HG02943 (cell line): Measurements from ENCODE around the gene CWC15.
"Not testable (repeated sequence)": the region's sequence is repeated elsewhere in the genome, so short reads cannot be mapped to it uniquely, and the experiment has no call there.

Experiments
- ATAC-seq: cut with Tn5 transposase; IDR thresholded peaks from one replicate; pipeline ENCODE4 v1.9.1; 2021; ENCODE audit warnings: mild to moderate bottlenecking, low read depth, moderate library complexity; ENCODE audit not compliant: unreplicated experiment

CWC15 gene

GRCh38 chr11:94956963-94957362, 16.4 kb downstream of the CWC15 start:
- ATAC-seq = no peak

GRCh38 chr11:94954753-94955152, 18.6 kb downstream of the CWC15 start:
- no peak for ATAC-seq

- no peak for ATAC-seq
Observed at GRCh38 chr11:94948070-94948617, 25.2 kb downstream of the CWC15 start.

DNA sequence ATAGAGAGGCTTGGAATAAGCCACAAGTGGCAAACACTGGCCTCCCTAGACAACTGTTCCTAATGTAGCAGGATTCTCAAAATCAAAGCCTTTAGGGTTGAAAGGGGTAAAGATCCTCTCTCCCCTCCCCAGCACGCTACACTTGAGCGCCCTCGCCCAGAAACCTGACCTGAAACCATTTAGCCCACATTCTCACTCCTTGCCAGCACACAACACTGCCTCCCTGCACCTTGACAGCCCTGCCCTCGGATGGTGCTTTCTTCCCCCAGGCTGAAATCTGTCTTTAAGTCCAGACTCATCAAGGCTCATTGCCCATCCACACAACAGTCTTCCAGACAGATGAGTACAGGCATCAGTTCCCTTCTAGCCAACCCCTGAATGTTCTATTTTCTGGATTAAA, 26.5 kb downstream of the CWC15 start:
- no peak for ATAC-seq

DNA sequence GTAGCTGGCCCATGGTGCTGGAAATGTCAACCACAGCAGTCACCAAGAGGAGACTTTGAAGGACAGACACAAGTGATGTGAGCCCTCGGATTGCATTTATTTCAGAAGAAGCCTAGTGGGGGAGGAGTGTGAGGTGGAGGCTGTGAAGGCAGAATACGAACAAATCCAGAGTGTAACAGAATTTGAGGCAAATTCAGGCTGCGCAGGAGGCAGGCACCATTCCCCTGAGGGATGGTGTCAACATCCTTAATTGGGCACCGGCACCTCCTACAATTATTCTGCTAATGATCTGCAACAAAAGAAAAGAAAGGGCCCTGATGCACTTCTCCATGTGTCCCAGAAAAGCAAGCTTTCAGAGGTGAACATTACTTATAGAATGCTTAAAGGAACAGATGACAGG, 32.2 kb downstream of the CWC15 start:
- ATAC-seq = no peak

DNA sequence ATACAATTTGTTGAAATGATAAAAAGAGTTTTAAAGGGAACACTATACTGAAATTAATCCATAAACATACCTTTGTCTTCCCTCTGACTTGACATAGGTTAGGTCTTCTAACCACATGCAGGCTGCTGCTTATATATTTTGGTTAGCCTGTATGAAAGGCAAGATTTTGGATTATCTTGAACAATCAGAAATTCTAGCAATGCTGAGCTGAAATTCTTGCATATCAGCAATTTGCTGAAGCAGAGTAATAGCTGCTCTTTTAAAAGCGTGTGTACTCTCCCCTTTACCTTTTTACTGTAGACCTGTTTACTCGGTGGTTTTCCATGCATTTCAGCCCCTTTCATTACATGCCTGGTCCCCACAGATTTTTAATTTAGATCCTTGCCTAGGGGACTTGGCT, 34.0 kb downstream of the CWC15 start:
- ATAC-seq = no peak

DNA sequence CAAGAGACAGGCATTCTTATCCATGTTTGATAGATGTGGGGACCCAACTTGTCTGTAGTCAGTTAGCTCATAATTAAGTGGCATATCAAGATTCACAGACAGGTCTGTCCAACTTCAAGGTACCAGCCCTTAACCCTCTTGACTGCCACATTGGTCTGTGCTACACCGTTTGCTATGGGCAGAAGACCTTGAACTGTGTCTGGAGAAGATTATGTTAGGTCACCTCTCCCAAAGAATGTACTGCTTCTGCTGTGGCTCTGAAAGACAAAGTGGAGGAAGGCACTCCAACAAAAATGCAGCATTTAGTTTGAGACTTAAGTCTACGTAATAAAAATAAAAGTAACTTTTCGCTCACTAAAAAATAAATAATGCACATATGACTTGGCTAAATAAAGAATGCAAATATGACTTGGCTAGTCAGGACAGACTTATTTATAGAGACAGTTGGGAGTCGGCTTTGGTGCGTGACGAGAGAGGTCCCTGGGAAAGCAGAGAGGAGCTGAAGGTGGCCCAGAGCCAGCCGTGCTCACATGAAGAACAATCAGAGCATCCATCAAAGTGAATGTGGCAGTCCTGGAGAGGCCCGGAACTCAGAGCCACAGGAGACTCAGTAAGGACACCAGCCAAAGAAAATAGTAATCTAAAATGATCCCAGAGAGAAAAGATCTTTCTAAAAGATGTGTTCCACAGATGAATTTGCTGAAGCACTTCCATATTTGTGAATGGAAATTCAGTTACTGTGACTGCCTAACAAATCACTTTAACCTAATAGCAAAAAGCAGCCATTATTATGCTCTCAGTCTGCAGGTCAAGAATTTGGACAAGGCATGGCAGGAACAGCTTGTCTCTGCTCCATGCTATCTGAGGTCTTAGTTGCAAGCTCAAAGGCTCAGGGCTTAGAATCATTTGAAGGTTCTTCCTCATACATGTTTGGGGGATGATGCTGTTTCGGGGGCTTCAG, 35.0 kb downstream of the CWC15 start:
- no peak for ATAC-seq

DNA sequence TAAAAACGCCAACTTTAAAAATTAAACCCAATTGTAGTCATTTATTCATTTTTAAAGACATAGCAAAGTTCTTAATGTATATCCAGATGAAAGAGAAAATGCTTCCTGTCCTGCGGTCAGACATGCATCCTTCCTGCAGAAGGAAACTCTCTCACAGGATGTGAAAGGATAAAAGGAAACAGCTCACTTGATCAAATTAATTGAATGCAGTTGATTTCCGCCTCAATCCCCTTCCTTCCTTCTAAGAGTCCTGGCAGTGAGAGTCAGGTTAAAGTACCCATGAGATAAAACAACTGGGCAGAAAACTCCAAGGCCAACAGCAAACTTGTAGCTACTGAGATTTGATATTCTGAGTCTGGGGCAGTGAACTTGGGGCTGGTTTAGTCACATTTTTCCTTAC, 38.5 kb downstream of the CWC15 start:
- no peak for ATAC-seq

- ATAC-seq = no peak
Observed at GRCh38 chr11:94934362-94934761, 39.0 kb downstream of the CWC15 start.

DNA sequence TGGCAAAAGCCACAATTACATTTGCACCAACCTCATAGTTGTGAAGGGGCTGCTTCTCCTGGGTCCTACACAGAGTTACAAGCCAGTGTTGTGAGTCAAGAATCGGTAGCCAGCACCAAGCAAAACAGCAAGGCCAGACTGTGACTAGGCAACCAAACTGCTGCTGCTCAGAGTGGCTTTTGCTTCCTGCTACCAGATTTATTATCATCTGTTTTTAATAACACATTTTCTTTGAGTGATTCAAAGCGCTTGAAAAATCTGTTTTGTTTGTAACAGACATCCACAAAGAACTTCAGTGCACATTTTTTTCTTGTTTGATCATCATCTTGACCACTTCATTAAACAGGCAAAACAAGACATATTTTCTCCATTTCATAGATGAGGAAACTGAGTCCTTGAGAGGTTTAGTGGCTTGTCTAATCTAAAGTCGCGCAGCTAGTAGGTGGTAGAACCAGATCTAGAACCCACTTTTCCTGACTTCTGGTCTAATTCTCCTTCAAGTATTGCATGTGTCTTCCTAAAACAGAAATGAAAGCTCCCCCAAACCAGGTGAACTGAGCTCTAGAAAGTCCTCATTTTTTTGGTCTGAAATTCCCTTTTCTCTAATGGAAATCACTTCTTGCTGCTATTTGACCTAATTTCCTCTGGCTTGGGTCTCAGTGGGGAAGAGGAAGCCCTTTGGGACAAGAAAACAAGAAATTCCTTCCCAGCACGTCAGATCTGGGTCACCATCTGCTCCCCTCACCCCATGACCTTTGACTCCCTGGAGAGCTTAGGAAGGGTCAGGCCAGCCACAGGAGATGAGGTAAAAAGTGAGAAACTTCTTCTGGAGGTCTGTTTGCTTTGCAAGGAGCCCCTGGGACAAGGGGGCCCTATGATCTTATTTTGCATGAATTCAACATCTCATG, 39.9 kb downstream of the CWC15 start:
- no peak for ATAC-seq

DNA sequence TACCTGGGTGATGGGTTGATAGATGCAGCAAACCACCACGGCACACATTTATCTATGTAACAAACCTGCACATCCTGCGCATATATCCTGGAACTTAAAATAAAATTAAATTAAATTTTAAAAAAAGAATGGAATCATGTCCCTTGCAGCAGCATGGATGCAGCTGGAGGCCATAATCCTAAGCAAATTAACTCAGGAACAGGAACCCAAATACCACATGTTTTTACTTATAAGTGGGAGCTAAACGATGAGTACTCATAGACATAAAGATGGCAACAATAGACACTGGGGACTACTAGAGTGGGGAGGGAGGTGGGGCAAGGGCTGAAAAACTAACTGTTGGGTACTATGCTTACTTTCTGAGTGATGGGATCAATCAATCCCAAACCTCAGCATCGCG, 40.9 kb downstream of the CWC15 start:
- no peak for ATAC-seq

GRCh38 chr11:94932072-94932471, 41.3 kb downstream of the CWC15 start:
- not testable (repeated sequence) for ATAC-seq

DNA sequence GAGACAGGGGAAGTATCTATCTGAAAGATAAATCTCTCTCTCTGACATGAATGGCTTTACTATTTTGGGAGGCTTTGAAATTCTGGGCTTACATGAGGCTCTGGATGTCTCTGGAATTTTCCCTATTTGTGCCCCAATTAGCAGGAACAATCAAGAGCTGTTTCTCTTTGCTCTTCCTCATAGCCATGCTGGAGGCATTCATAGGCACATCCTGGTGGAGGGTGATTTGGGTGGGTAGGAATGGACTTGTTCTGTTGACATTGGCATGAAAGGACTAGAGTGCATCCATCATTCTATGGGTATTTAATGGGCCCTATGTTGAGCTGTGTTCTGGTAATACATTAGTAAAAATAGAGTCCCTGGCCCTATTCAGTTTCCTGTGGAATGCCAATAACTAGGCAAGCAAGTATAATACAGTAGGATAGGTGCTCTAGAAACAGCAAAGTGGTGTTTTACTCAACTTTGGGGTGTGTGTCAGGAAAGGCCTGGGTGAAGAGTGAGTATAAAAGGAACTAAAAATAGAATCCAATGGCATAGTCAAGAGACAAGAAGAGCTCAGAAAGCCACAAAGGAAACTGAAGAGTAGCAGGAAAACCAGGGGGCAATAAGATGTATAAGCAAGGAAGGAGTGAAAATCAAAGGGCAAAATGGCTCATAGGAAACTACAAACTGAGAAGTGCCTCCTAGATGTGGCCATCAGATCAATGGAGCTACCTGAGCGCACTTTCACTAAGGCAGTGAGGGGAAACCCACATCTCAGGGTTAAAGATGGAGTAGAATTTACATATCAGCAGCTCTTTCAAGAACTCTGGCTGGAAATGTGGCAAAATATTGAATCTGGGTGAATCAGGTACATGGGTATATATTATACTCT, 45.0 kb downstream of the CWC15 start:
- ATAC-seq = no peak

GRCh38 chr11:94926698-94927237, 46.6 kb downstream of the CWC15 start:
- ATAC-seq = no peak

GRCh38 chr11:94926271-94926625, 47.1 kb downstream of the CWC15 start:
- ATAC-seq = peak; percentile 30

GRCh38 chr11:94925422-94926270, 47.7 kb downstream of the CWC15 start:
- peak; percentile 78 for ATAC-seq

DNA sequence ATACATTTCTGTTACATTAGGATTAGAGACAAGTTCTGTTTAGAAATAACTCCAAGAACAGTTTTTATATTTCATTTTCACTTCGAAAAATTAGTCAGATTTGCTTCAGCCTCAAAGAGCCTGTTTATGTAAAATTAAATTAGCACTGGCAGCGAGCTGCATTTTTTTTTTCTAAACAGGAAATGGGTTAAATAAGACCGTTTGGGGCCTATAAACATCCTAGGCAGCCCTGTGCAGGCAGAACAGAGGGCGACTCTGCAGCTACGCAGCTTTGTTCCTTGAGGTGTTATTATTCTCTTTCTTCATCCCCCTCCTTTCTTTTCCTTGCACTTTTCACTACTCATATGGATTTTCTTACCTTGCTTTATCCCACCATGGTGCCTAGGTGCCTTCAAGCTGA, 48.7 kb downstream of the CWC15 start:
- no peak for ATAC-seq

DNA sequence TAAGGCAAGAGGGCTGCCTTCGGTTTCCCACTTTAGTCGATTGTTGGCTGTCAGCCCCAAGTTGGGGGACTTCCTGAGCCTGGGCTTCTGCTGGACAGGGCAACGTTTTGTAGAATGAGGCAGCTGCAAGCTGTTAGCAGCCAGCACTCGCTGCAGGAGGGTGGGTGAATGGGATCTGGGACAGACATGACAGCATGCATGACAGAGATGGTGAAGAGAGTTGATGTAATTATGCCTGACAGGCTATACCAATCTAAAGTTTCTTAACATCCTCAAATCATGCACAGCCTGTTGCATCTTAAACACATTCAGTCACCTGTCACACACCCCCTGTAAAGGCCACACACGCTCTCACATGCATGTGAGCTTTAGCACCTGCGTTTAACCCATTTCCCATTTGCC, 49.2 kb downstream of the CWC15 start:
- ATAC-seq = no peak

GRCh38 chr11:94923004-94923334, 50.4 kb downstream of the CWC15 start:
- ATAC-seq = no peak
